Measurements from ENCODE around the gene SRSF8. TPM values are rescaled to one million over a fixed set of nuclear protein-coding genes. Genes with fewer than 3 reads are reported as not detected.

SRSF8 gene
- total and polyA plus RNA-seq, 9 of the 15 experiments (the other 6 are each of a cell fraction or from before 2014, with no cell fraction given): 18.0 to 53.4 (median 27.9) TPM

DNA sequence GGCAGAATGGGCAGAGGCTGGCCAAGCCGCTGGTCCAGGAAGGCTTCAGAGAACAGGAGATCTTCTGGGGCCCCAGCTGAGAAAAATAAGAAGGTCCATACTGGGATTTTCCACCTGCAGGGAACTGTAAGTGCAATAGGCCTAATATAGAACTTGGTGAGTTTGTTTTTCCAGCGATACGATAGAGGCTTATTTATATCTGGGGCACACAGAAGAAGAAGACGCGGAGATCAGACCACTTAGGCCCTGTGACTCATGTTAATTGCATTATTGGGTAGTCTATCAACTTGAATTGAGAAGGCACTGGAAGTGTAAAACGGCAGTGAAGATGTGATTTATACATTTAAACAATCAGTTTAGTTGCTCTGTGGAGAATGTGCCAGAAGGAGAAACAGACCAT, 7.7 kb upstream of the SRSF8 start:
- Histone ChIP-seq H3K27ac (ENCODE audit: extremely low read depth, low read depth, low read length) (no peak overlapping the region), H3K9me1 (ENCODE audit: control insufficient read depth, insufficient read depth, low read length) (no peaks in the 10 kb centered on the region), H2AFZ (ENCODE audit: low read depth, low read length) (no peak overlapping the region), H3K27me3 (ENCODE audit: control insufficient read depth in 2 of 2, insufficient read depth in 2 of 2, low read length in 2 of 2) (peaks cover 0 to 13% of the 10 kb centered on the region in 2 experiments; a peak in 2 of 5 replicates), H3K4me3 (no peak overlapping the region), H3K9me3 (replicated peaks; ENCODE audit: control insufficient read depth, insufficient read depth, low read depth, low read length) (no peaks in the 10 kb centered on the region), H4K20me1 (replicated peaks; ENCODE audit: control insufficient read depth, insufficient read depth, low read length) (no peaks in the 10 kb centered on the region), H3K79me2 (ENCODE audit: control insufficient read depth, insufficient read depth, low read length) (no peaks in the 10 kb centered on the region), H3K4me1 (replicated peaks in 1 of 2; ENCODE audit: control insufficient read depth in 2 of 2, insufficient read depth in 2 of 2, low read length in 2 of 2) (no peaks in the 10 kb centered on the region), H3K4me2 (ENCODE audit: insufficient read depth, low read length) (no peak overlapping the region), H3K9ac (ENCODE audit: insufficient read depth in 1 of 2, low read depth in 2 of 2, low read length in 2 of 2) (no peak overlapping the region), H3K36me3 (ENCODE audit: control insufficient read depth, insufficient read depth, low read length) (no peaks in the 10 kb centered on the region)
- ATAC-seq (no peak), DNase-seq (ENCODE audit: extremely low read depth in 1 of 4, low spot score in 3 of 4) (no peak), FAIRE-seq (no peak)
- in situ Hi-C loops (cut with MboI) (no loop called here), intact Hi-C loops (cut with micrococcal nuclease) (no loop called here)
- no peak for TF ChIP-seq ZNF408 (CRISPR knock-in tag; IDR thresholded peaks at IDR 0.05; ENCODE audit: low read depth)
- no peak for TF ChIP-seq ZNF764 (CRISPR knock-in tag; IDR thresholded peaks at IDR 0.05; ENCODE audit: low read depth)
- no peak for TF ChIP-seq OTX1 (CRISPR knock-in tag; IDR thresholded peaks at IDR 0.05)
- TF ChIP-seq NR0B1 (IDR thresholded peaks at IDR 0.05; ENCODE audit: partially characterized antibody): no peak
- TF ChIP-seq BRD4 (IDR thresholded peaks at IDR 0.05): no peak
- TF ChIP-seq ESRRA (IDR thresholded peaks at IDR 0.05; ENCODE audit: borderline replicate concordance, low read depth): no peak
- no peak for TF ChIP-seq SIX5 (IDR thresholded peaks at IDR 0.05; ENCODE audit: borderline replicate concordance in 1 of 2, insufficient read depth in 1 of 2, low read depth in 1 of 2, low read length in 2 of 2)
- no peak for TF ChIP-seq GMEB1 (CRISPR knock-in tag; IDR thresholded peaks at IDR 0.05)
- TF ChIP-seq U2AF1 (optimal IDR thresholded peaks at IDR 0.05; ENCODE audit: low read depth, low read length): no peak
- TF ChIP-seq THRAP3 (IDR thresholded peaks at IDR 0.05; ENCODE audit: borderline replicate concordance): no peak
- no peak for TF ChIP-seq NR2F6 (CRISPR knock-in tag; IDR thresholded peaks at IDR 0.05)
- TF ChIP-seq, protein P1, sequence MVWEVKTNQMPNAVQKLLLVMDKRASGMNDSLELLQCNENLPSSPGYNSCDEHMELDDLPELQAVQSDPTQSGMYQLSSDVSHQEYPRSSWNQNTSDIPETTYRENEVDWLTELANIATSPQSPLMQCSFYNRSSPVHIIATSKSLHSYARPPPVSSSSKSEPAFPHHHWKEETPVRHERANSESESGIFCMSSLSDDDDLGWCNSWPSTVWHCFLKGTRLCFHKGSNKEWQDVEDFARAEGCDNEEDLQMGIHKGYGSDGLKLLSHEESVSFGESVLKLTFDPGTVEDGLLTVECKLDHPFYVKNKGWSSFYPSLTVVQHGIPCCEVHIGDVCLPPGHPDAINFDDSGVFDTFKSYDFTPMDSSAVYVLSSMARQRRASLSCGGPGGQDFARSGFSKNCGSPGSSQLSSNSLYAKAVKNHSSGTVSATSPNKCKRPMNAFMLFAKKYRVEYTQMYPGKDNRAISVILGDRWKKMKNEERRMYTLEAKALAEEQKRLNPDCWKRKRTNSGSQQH (CRISPR knock-in tag; IDR thresholded peaks at IDR 0.05): no peak
- no peak for TF ChIP-seq STAG1 (CRISPR knock-in tag; IDR thresholded peaks at IDR 0.05; ENCODE audit: borderline replicate concordance)
- TF ChIP-seq SMARCB1 (IDR thresholded peaks at IDR 0.05; ENCODE audit: insufficient read length, low read depth): no peak
- TF ChIP-seq, protein P2, sequence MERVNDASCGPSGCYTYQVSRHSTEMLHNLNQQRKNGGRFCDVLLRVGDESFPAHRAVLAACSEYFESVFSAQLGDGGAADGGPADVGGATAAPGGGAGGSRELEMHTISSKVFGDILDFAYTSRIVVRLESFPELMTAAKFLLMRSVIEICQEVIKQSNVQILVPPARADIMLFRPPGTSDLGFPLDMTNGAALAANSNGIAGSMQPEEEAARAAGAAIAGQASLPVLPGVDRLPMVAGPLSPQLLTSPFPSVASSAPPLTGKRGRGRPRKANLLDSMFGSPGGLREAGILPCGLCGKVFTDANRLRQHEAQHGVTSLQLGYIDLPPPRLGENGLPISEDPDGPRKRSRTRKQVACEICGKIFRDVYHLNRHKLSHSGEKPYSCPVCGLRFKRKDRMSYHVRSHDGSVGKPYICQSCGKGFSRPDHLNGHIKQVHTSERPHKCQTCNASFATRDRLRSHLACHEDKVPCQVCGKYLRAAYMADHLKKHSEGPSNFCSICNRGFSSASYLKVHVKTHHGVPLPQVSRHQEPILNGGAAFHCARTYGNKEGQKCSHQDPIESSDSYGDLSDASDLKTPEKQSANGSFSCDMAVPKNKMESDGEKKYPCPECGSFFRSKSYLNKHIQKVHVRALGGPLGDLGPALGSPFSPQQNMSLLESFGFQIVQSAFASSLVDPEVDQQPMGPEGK (CRISPR knock-in tag; IDR thresholded peaks at IDR 0.05; ENCODE audit: borderline replicate concordance): no peak
- TF ChIP-seq PCBP1 (IDR thresholded peaks at IDR 0.05; ENCODE audit: low read depth, low read length, poor library complexity, severe bottlenecking): no peak
- ChIA-PET POLR2A (no interaction called here), CTCF (ENCODE audit: low intra/inter-chr PET ratio) (no interaction called here)
- WGBS (ENCODE audit: insufficient coverage, low coverage, missing lambda C conversion rate): 9% methylated on average over 6 of the region's 6 CpGs
- BruUV-seq (replicated peaks): no TSS peak
